Parathyroid adenoma (tissue), 2 donors: ENCODE data around the gene HSF2.

Source experiments
- H2AFZ ChIP-seq: fragments of 300-600 bp; sonication (generic); one replicate; pipeline ENCODE4 v1.7.0; 2017; ENCODE audit warnings: antibody characterized with exemption, mild to moderate bottlenecking
- H3K27ac ChIP-seq: fragments of 300-600 bp; sonication (generic); one replicate; pipeline ENCODE4 v1.7.0; 2017
- H3K27me3 ChIP-seq: fragments of 300-600 bp; sonication (generic); one replicate; pipeline ENCODE4 v1.7.0; 2017; ENCODE audit warnings: low read length; ENCODE audit not compliant: control insufficient read depth, insufficient read depth
- H3K36me3 ChIP-seq: fragments of 300-600 bp; sonication (generic); one replicate; pipeline ENCODE4 v1.7.0; 2017; ENCODE audit warnings: low read length; ENCODE audit not compliant: control insufficient read depth, insufficient read depth
- H3K4me1 ChIP-seq: fragments of 300-600 bp; sonication (generic); one replicate; pipeline ENCODE4 v1.7.0; 2017; ENCODE audit warnings: control low read depth
- H3K4me2 ChIP-seq: fragments of 300-600 bp; sonication (generic); one replicate; pipeline ENCODE4 v1.7.0; 2017; ENCODE audit warnings: low read length
- H3K4me3 ChIP-seq: fragments of 300-600 bp; sonication (generic); one replicate; pipeline ENCODE4 v1.7.0; 2017; ENCODE audit warnings: low read depth, low read length
- H3K79me2 ChIP-seq: fragments of 300-600 bp; sonication (generic); one replicate; pipeline ENCODE4 v1.7.0; 2017; ENCODE audit warnings: control low read depth
- H3K9ac ChIP-seq: fragments of 300-600 bp; sonication (generic); one replicate; pipeline ENCODE4 v1.7.0; 2017; ENCODE audit warnings: mild to moderate bottlenecking
- H3K9me3 ChIP-seq: fragments of 300-600 bp; sonication (generic); one replicate; pipeline ENCODE4 v1.7.0; 2017; ENCODE audit warnings: low read length; ENCODE audit not compliant: control insufficient read depth
- TF ChIP-seq, protein P1 (sequence below): fragments of 300-600 bp; sonication (generic); IDR thresholded peaks from one replicate; pipeline ENCODE4 v1.7.0; 2017; ENCODE audit warnings: antibody characterized with exemption, mild to moderate bottlenecking
- donor health status: primary hyperparathyroidism.

HSF2 gene

DNA sequence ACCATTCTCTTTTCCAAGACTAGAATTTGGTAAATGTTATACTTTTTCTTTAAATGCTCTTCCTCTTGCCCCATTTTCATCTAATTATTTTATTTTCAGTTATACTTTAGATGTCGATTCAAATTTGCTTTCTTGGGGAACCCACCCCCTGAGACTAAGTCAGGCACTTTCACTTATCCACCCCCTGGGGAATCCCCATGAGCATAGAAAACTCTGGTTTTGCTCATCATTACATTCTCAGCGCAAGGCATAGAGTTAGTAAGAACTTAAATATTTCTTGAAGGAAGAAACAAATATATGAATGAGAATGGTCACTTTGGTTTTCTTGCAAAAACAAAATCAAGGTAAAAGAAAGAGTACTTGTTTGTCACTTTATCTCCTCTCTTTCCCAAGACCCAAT lies 25.1 kb upstream of the HSF2 start:
- Histone ChIP-seq H3K4me3 (no peak overlapping the region), H3K9me3 (no peaks in the 10 kb centered on the region), H3K27ac (no peak overlapping the region), H3K27me3 (no peaks in the 10 kb centered on the region), H3K9ac (no peak overlapping the region), H3K79me2 (no peaks in the 10 kb centered on the region), H3K4me2 (no peak overlapping the region), H2AFZ (no peak overlapping the region), H3K4me1 (no peaks in the 10 kb centered on the region), H3K36me3 (no peaks in the 10 kb centered on the region)
- TF ChIP-seq, protein P1, sequence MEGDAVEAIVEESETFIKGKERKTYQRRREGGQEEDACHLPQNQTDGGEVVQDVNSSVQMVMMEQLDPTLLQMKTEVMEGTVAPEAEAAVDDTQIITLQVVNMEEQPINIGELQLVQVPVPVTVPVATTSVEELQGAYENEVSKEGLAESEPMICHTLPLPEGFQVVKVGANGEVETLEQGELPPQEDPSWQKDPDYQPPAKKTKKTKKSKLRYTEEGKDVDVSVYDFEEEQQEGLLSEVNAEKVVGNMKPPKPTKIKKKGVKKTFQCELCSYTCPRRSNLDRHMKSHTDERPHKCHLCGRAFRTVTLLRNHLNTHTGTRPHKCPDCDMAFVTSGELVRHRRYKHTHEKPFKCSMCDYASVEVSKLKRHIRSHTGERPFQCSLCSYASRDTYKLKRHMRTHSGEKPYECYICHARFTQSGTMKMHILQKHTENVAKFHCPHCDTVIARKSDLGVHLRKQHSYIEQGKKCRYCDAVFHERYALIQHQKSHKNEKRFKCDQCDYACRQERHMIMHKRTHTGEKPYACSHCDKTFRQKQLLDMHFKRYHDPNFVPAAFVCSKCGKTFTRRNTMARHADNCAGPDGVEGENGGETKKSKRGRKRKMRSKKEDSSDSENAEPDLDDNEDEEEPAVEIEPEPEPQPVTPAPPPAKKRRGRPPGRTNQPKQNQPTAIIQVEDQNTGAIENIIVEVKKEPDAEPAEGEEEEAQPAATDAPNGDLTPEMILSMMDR = no peak

DNA sequence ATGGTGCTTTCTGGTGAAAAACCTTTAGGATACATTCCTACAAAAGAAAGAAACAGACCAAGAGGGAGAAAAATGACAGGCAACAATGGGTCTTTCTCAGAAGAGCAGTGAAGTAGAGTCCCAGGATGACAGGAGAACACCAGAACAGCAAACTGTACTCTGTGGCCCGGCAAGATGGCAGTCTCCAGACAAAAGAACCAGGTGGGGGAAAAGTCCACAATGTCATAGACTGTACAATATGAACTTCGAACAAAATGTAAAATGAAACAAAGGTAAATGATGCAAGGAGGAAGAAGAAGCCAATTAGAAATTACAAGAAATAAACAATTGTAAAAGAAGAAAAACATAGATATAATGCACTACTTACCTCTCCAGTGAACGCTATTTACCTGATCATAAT lies 23.2 kb upstream of the HSF2 start:
- Histone ChIP-seq H3K79me2 (no peaks in the 10 kb centered on the region), H2AFZ (no peak overlapping the region), H3K27ac (no peak overlapping the region), H3K9me3 (no peaks in the 10 kb centered on the region), H3K9ac (no peak overlapping the region), H3K4me2 (no peak overlapping the region), H3K4me1 (no peaks in the 10 kb centered on the region), H3K36me3 (no peaks in the 10 kb centered on the region), H3K27me3 (no peaks in the 10 kb centered on the region), H3K4me3 (no peak overlapping the region)
- TF ChIP-seq, protein P1 = no peak

DNA sequence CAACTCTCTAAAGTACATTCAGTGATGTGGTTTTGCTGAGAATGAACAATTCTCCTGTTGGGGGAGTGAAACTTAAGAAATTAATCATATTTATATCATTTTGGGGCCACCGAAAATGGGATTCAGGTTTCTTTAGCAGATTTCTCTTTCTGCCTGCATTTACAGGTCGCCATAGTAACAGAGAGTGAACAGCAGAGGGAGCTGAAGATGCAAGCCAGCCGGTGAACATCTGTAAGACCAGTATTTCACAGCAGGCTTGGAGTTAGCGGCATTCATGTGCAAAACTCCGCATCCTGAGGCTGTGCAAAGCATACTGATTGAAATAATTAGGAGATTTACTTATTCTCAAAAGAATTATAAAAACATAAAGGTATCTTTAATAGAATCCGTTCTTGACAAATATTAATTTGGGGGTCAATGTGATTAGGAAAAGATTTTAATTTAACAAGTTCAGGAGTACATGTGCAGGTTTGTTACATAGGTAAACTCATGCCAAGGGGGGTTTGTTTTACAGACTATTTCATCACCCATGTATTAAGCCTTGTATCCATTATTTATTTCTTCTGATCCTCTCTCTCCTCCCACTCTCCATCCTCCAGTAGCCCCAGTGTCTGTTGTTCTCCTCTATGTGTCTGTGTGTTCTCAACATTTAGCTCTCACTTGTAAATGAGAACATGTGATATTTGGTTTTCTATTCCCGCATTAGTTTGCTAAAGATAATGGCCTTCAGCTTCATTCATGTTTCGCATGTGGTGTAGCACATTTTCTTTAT lies 17.8 kb upstream of the HSF2 start:
- Histone ChIP-seq H3K27me3 (no peaks in the 10 kb centered on the region), H3K36me3 (no peaks in the 10 kb centered on the region), H3K9me3 (no peaks in the 10 kb centered on the region), H2AFZ (peak overlapping the region; percentile 5), H3K79me2 (no peaks in the 10 kb centered on the region), H3K9ac (no peak overlapping the region), H3K27ac (no peak overlapping the region), H3K4me2 (no peak overlapping the region), H3K4me1 (no peaks in the 10 kb centered on the region), H3K4me3 (no peak overlapping the region)
- TF ChIP-seq, protein P1 = peak; percentile 85

DNA sequence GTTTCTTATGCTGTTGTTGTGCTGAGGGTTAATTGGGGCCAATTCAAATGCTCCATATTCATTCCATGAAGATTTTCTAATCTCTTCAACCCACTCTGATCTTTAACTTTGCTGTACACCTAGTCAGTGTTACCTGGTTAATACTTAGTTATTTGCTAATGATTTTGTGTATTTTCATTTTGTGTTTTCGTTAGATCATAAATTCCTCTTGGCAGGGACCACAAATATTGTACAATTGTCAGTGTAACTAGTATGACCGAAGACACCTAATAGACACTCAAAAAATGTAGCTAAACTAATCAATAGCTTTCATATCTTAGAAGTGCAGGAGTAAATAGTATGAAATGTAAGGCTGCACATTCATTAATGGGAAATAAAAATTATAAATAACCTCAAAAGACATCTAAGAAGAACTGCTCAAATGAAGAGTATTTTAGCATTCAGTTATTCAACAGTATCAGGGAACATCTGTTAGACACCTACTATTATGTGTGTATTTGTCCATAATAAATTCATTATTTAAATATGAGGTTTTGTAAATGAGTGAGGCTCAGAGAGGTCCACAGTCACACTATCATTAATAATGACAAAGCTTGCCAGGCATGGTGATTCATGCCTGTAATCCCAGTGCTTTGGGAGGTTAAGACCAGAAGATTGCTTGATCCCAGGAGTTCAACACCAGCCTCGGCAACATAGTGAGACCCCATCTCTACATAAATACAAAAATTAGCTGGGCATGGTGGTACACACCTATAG lies 13.4 kb upstream of the HSF2 start:
- Histone ChIP-seq H3K27me3 (no peaks in the 10 kb centered on the region), H2AFZ (no peak overlapping the region), H3K4me1 (no peaks in the 10 kb centered on the region), H3K36me3 (no peaks in the 10 kb centered on the region), H3K79me2 (no peaks in the 10 kb centered on the region), H3K9me3 (no peaks in the 10 kb centered on the region), H3K27ac (no peak overlapping the region), H3K4me3 (no peak overlapping the region), H3K4me2 (no peak overlapping the region), H3K9ac (no peak overlapping the region)
- TF ChIP-seq, protein P1 = no peak
